NK-92 (cell line): ENCODE data around the gene LRP1.

Source experiments
- DNase-seq: peaks from one replicate; lab custom pipeline; 2025; ENCODE audit not compliant: unreplicated experiment; lab: John Stamatoyannopoulos, UW

LRP1 gene

GRCh38 chr12:57170927-57171326 is 42.6 kb downstream of the LRP1 start:
- no peak for DNase-seq

- no peak for DNase-seq
Measured at GRCh38 chr12:57171668-57172067, 43.4 kb downstream of the LRP1 start.

- no peak for DNase-seq
Measured at GRCh38 chr12:57173089-57173488, 44.8 kb downstream of the LRP1 start.

- no peak for DNase-seq
Measured at GRCh38 chr12:57173683-57174082, 45.4 kb downstream of the LRP1 start.

GRCh38 chr12:57175428-57176138 is 47.3 kb downstream of the LRP1 start:
- no peak for DNase-seq

- no peak for DNase-seq
Measured at GRCh38 chr12:57176139-57176477, 47.8 kb downstream of the LRP1 start.

GRCh38 chr12:57176846-57177245 is 48.6 kb downstream of the LRP1 start:
- DNase-seq, result no peak

- DNase-seq, result no peak
Measured at GRCh38 chr12:57177354-57177753, 49.1 kb downstream of the LRP1 start.

GRCh38 chr12:57178213-57178612 is 49.9 kb downstream of the LRP1 start:
- no peak for DNase-seq

- DNase-seq, result no peak
Measured at GRCh38 chr12:57179331-57180086, 51.2 kb downstream of the LRP1 start.

- no peak for DNase-seq
Measured at GRCh38 chr12:57180321-57180989, 52.2 kb downstream of the LRP1 start.

- no peak for DNase-seq
Measured at GRCh38 chr12:57181072-57181471, 52.8 kb downstream of the LRP1 start.

- no peak for DNase-seq
Measured at GRCh38 chr12:57181561-57182155, 53.4 kb downstream of the LRP1 start.

- no peak for DNase-seq
Measured at GRCh38 chr12:57182918-57183575, 54.8 kb downstream of the LRP1 start.

- DNase-seq, result no peak
Measured at GRCh38 chr12:57183939-57184725, 55.8 kb downstream of the LRP1 start.

- no peak for DNase-seq
Measured at GRCh38 chr12:57185403-57185802, 57.1 kb downstream of the LRP1 start.

- no peak for DNase-seq
Measured at GRCh38 chr12:57185906-57186508, 57.7 kb downstream of the LRP1 start.

GRCh38 chr12:57187222-57188089 is 59.2 kb downstream of the LRP1 start:
- no peak for DNase-seq

GRCh38 chr12:57188090-57188425 is 59.8 kb downstream of the LRP1 start:
- no peak for DNase-seq
